GM18502 (cell line): ENCODE measurements around the gene MYBBP1A.

Experiments used
- ATAC-seq: cut with Tn5 transposase; IDR thresholded peaks from one replicate; pipeline ENCODE4 v1.9.1; 2021; ENCODE audit warnings: mild to moderate bottlenecking; ENCODE audit not compliant: unreplicated experiment, poor library complexity

MYBBP1A gene

GRCh38 chr17:4527134-4527533 is 28.1 kb downstream of the MYBBP1A start:
- ATAC-seq, result no peak

- no peak for ATAC-seq
Observed at GRCh38 chr17:4525691-4526397, 29.3 kb downstream of the MYBBP1A start.

GRCh38 chr17:4523946-4524345 is 31.2 kb downstream of the MYBBP1A start:
- no peak for ATAC-seq

GRCh38 chr17:4522661-4523060 is 32.5 kb downstream of the MYBBP1A start:
- ATAC-seq, result no peak

DNA sequence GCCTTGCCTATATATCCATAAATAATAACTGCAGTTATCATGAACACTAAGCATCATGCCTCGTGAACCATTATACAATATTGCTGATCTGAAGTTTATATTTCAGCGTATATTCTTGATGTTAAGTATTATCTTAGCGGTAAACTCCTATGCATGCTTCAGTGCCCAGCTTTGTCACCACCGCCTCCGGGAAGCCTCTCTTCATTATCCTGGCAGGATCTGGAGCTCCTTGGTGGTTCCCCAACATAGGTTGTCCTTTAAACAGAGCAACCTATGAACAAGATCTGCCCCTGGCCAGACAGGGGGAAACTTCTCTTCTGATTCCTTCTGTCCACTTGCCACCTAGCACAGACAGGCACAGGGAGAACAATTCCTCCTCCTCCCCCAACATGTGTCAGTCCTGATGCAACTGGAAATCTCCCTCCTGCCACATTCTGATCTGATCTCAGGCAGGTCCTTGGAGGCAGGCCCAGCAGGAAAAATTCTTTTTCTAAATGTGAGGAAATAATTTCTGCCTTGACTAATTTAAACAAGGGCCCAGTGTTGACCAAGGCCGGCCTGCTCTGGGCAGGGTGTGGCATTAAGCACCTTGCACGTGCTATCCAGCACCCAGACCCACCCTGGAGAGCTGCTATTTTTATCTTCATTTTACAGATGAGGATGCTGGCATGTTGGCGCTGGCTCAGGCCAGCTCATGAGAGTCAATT is 34.1 kb downstream of the MYBBP1A start:
- no peak for ATAC-seq

DNA sequence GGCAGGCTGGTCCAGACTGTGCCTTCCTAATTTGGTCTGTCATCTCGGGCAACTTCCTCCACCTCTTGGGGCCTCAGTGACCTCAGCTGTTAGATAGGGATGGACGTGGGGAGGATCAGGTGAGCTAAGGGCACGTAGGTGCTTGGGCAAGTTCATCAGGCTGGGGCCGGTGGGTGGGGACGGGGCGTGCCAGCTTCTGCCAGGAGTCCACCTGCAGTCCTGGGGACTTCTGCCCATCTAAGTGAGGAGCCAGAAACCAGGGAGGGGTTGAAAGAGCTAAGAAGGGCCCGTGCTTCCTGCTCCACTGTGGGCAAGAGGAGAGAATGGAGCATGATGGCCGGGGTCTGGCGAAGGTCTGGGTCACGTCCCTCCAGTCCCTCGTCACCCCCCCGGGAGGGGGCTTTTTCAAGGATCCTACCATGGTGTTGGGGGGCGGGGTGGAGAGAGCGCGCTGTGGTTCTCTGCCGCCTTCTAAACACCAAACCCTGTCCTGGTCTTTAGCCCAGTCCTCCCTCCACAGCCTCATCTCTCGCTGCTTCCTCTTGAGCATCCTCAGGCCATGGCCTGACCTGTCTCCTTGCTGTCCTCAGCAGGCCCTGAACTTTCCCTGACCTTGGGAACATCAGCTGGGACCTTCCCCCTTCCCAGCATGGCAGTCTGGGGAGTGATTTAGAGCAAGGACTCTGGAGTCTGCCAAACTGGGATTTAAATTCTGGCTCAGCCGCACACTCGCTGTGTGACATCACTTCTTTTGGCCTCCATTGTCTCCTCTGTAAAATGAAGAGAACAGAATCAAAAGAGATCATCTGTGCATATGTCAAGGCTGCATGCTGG is 34.9 kb downstream of the MYBBP1A start:
- no peak for ATAC-seq

GRCh38 chr17:4519361-4519788 is 35.8 kb downstream of the MYBBP1A start:
- ATAC-seq, result no peak

- no peak for ATAC-seq
Observed at GRCh38 chr17:4518901-4519300, 36.3 kb downstream of the MYBBP1A start.

DNA sequence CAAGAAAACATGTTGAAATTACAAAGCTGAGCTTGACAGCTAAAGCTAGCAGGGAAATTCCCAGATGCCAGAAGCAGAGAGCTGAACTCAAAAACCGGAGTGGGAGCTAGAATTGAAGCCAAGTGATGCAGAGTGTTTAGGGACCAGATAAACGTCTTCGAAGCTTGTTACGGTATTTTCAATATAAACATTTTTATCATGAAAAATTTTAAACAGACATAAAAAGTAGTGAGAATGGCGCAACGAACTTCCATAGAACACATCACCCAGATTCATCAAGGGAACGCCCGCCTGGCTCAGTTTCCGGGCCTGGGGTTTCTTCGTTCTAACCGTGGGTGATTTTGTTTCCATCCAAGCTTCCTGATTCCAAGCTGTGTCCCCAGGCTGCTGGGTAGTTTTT is 38.4 kb downstream of the MYBBP1A start:
- no peak for ATAC-seq

GRCh38 chr17:4515501-4515900 is 39.7 kb downstream of the MYBBP1A start:
- no peak for ATAC-seq

DNA sequence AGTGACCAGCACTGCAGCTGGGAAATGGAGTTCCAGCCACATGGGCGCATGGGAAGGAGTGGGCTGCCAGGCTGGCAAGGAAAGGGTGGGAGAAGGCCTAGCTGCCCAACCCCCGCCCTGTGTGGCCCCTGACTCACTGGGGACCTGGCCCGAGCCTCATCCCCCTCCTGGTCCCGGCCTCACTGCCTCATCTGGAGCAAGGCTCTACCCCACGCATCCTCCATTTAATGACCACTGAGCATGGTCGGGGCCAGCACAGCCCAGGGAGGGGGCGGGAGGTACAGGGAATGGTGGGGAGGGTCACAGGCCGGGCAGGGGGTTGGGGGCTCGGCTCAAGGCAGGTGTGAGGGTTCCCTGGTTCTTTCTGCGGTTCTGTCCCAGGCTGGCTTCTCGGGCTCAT is 40.4 kb downstream of the MYBBP1A start:
- no peak for ATAC-seq

GRCh38 chr17:4514206-4514605 is 41.0 kb downstream of the MYBBP1A start:
- no peak for ATAC-seq

DNA sequence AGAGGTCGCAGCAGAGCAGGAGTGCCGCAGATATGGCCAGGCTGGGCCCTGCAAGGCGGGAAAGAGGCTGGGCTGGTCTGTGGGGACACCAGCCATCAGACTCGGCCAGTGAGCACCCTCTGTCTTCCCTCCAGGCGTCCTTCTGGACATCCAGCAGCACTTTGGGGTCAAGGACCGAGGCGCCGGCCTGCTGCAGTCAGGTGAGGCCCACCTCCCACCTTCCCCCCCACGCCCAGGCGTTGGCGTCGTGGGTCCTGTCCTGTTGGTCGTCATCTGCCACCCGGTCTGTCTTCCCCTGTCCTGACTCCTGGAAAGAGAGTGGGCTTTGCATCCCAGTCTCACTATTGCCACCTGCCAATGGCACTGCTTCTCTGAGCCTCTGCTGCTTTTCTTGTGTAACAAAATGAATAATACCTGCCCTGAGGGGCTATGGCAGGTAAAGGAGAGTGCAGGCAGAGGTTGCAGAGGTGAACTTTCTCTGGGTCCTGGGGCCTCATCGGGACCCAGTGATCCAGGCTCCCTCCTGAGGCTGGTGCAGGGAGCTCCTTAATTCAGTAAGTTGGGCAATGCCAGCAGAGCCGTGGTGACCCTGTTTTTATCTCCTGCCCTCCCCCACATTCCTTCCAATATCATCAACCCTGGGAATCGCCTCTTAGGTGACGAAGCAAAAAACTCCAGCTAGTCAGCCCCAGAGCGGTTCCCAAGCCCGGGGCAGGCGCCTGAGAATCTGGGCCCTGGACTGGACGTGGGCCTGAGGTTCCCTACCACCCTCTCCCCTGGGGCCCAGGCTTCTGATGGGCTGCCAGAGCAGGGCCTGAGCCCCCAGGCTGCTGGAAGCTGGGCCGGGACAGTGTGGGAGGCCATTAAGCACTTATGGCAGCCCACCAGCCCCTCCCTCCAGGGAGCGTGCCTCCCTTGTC is 41.8 kb downstream of the MYBBP1A start:
- ATAC-seq, result no peak

DNA sequence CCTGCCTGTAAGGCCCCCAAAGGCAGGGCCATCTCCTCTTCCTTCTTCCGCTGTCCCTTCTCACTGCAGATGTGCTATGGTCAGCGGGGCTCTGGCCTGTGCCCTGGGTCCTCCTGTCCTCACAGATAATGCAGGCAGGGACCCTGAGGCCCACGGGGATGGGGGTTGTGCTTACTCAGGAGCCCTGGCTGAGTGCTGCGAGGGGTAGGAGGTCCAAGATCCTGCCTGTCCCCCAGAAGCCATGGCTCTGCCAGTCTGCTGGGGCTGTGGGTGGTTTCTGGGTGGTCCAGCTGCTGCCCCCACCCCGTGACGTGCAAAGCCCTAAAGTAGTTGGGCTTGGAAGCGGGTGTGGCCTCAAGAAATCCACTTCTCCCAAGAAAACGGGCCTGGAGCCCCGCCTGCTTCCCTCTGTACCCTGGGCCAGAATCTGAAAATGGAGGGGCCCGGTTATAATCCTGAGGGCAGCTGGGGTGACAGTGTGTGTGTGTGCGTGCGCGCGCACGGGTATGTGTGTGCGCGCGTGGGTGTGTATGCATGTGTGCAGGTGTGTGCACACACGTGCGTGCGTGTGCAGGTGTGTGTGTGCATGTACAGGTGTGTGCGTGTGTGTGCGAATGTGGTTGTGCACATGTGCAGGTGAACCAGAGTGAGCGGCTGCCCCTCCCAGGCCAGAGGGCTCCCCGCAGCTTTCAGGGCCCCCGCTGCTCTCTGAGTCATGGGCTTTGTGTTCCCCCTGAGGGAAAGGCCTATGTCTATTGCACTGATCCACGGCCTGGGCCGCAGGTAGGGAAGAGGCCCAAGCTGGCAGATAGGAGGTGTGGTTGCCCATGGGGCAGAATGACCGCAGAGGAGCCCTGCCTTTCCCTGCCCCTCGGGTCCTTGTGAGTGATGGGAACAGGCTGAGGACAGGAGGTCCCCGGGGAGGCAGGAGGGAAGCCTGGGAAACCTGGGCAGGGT is 42.8 kb downstream of the MYBBP1A start:
- no peak for ATAC-seq

DNA sequence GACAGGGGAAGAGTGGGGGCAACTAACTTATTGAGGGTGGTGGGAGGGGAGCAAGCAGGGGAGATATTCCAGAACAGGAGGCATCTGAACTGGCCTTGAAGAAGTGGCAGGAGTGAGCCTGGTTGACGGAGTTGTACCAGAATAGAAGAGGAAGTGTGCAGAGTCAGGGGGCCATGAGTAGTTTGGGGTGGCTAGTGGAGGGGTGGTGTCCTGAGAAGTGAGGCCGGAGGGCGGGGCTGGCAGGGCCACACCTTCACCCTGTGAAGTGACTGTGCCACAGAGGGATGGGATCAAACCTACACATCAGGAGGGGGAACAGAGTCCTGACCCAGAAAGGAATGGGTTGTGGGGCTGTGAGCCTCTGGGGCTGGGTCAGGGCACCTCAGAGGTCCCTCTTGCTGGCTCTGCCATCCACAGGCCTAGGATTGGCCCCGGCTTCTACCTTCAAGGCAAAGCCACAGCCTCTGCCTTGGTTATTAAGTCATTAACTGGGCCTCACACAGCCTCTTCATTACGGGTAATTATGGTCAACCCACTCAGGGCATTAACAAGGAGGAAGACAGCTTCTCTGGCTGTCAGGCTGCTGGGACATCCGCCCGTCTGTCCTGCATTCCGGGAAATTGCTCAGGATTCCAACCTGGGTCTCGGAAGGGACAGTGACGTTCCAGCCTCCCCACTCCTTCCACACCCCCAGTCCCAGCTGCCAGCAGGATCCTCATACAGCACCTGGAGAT is 43.8 kb downstream of the MYBBP1A start:
- no peak for ATAC-seq

DNA sequence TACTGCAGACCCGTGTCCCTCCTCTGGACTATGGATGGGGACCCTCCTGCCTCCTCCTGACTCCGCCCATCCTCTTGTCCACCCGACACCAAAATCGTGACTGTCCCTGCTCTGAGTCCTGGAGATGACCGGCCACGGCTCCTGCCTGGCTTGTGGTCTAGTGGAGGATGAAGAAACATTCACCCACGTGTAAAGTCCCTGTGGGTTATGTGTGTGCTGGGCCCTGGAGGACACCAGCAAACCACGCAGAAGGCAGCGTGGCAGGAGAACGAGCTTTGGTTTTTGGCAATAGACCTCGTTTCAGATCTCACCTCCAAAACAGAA is 44.6 kb downstream of the MYBBP1A start:
- no peak for ATAC-seq

- ATAC-seq, result no peak
Observed at GRCh38 chr17:4509923-4510617, 45.1 kb downstream of the MYBBP1A start.

GRCh38 chr17:4509401-4509800 is 45.8 kb downstream of the MYBBP1A start:
- no peak for ATAC-seq
